A549 (cell line): ENCODE measurements around the gene CHFR.

ENCODE experiments used
- BHLHE40 ChIP-seq: IDR thresholded peaks from 2 replicates; pipeline ENCODE4 v1.6.1; 2012; ENCODE audit warnings: low read depth, low read length, inconsistent platforms
- CTCF ChIP-seq: fragments of >200 bp; sonication (Bioruptor Twin); formaldehyde crosslinking; IDR thresholded peaks from 3 replicates; pipeline ENCODE4 v1.5.1; 2016
- FOSL2 ChIP-seq, 2 experiments: fragments of 450-650 bp in 1 of 2; fragments of >200 bp in 1 of 2; sonication (Bioruptor Twin) in 1 of 2; formaldehyde crosslinking; IDR thresholded peaks; 2 replicates each; pipeline versions ENCODE4 v1.5.0 to v1.6.1; 2016 to 2020; ENCODE audit warnings: mild to moderate bottlenecking in 1 of 2, moderate library complexity in 1 of 2
- HDAC2 ChIP-seq: fragments of 200-600 bp; sonication (generic); IDR thresholded peaks from 2 replicates; pipeline ENCODE4 v1.6.1; 2016
- MAZ ChIP-seq: fragments of 150-350 bp; IDR thresholded peaks from 2 replicates; pipeline ENCODE4 v1.6.1; 2014; ENCODE audit warnings: antibody characterized with exemption, low read depth, low read length, borderline replicate concordance
- SREBF2 ChIP-seq: fragments of 450-650 bp; IDR thresholded peaks from 2 replicates; pipeline ENCODE4 v1.6.1; 2014; ENCODE audit warnings: mild to moderate bottlenecking, moderate library complexity

GRCh38 chr12:132831771-132832170, 55.6 kb downstream of the CHFR start:
- TF ChIP-seq MAZ (no peak), SREBF2 (no peak), FOSL2 (IDR thresholded peaks at IDR 0.05) (no peak), FOSL2 (CRISPR knock-in tag; IDR thresholded peaks at IDR 0.05) (no peak), CTCF (no peak), BHLHE40 (no peak), HDAC2 (no peak)
